Neural cell (in vitro differentiated cells): Measurements from ENCODE around the gene IL15RA. TPM values are rescaled to one million over a fixed set of nuclear protein-coding genes. Genes with fewer than 3 reads are reported as not detected.
A peak's percentile ranks its signal among the peaks of the same experiment; 100 is the strongest.

ENCODE experiments used
- H2AFZ ChIP-seq: fragments of 200-600, 300-800 bp; sonication (generic), shearing (Covaris generic); 2 replicates; pipeline ENCODE4 v1.6.0; 2014; ENCODE audit warnings: low read depth, mild to moderate bottlenecking, antibody characterized with exemption, low read length, moderate library complexity
- H3F3A ChIP-seq: fragments of 200-600 bp; shearing (Covaris generic); 2 replicates; pipeline ENCODE4 v1.6.1; 2016; ENCODE audit warnings: mild to moderate bottlenecking, moderate library complexity, mixed read lengths, antibody characterized with exemption, low read length; ENCODE audit not compliant: insufficient read depth, poor library complexity, severe bottlenecking
- H3K27ac ChIP-seq: fragments of 200-600, 300-800 bp; sonication (generic), shearing (Covaris generic); 2 replicates; pipeline ENCODE4 v1.5.1; 2014; ENCODE audit warnings: mild to moderate bottlenecking, low read length, moderate library complexity
- H3K27me3 ChIP-seq: fragments of 300-800, 200-600 bp; sonication (generic), shearing (Covaris generic); 2 replicates; pipeline ENCODE4 v1.6.0; 2014; ENCODE audit warnings: mild to moderate bottlenecking, low read depth, low read length, moderate library complexity; ENCODE audit not compliant: insufficient read depth
- H3K36me3 ChIP-seq: fragments of 300-800, 200-600 bp; sonication (generic), shearing (Covaris generic); 2 replicates; pipeline ENCODE4 v1.5.1; 2014; ENCODE audit warnings: mild to moderate bottlenecking, antibody characterized with exemption, low read length, moderate library complexity; ENCODE audit not compliant: insufficient read depth
- H3K4me2 ChIP-seq: fragments of 300-800, 200-600 bp; sonication (generic), shearing (Covaris generic); 2 replicates; pipeline ENCODE4 v1.6.0; 2014; ENCODE audit warnings: mild to moderate bottlenecking, low read length
- H3K4me3 ChIP-seq: fragments of 300-800, 200-600 bp; sonication (generic), shearing (Covaris generic); 2 replicates; pipeline ENCODE4 v1.5.1; 2014; ENCODE audit warnings: mild to moderate bottlenecking, low read length, moderate library complexity
- H3K79me2 ChIP-seq: fragments of 200-600 bp; shearing (Covaris generic); replicated peaks from 2 replicates; pipeline ENCODE4 v1.6.0; 2014; ENCODE audit warnings: mild to moderate bottlenecking, low read length, moderate library complexity; ENCODE audit not compliant: insufficient read depth
- H3K9ac ChIP-seq: fragments of 300-800, 200-600 bp; sonication (generic), shearing (Covaris generic); 2 replicates; pipeline ENCODE4 v1.6.1; 2016; ENCODE audit warnings: mild to moderate bottlenecking, low read length, mixed read lengths
- H3K9me2 ChIP-seq: fragments of 200-600 bp; shearing (Covaris generic); 2 replicates; pipeline ENCODE4 v1.6.1; 2016; ENCODE audit warnings: mild to moderate bottlenecking, low read length, mixed read lengths; ENCODE audit not compliant: insufficient read depth
- H3K9me3 ChIP-seq: fragments of 200-600, 300-800 bp; sonication (generic), shearing (Covaris generic); 2 replicates; pipeline ENCODE4 v1.6.1; 2016; ENCODE audit warnings: mild to moderate bottlenecking, mixed run types, low read length, moderate library complexity, mixed read lengths
- H4K20me1 ChIP-seq: fragments of 200-600 bp; shearing (Covaris generic); 2 replicates; pipeline ENCODE4 v1.6.1; 2016; ENCODE audit warnings: mild to moderate bottlenecking, mixed run types; ENCODE audit not compliant: insufficient read depth
- CTCF ChIP-seq: fragments of 450-650 bp; IDR thresholded peaks from 2 replicates; pipeline ENCODE4 v1.5.1; 2014; ENCODE audit warnings: antibody characterized with exemption, mild to moderate bottlenecking, moderate library complexity; ENCODE audit not compliant: poor library complexity, severe bottlenecking
- EP300 ChIP-seq: fragments of 450-650 bp; conservative IDR thresholded peaks from 2 replicates; pipeline ENCODE4 v1.6.1; 2014; ENCODE audit warnings: antibody characterized with exemption, mild to moderate bottlenecking, moderate library complexity; ENCODE audit not compliant: poor library complexity, severe bottlenecking
- EZH2 ChIP-seq: fragments of 200-600, 300-800 bp; shearing (Covaris generic), sonication (generic); IDR thresholded peaks from 2 replicates; pipeline ENCODE4 v1.6.1; 2014; ENCODE audit warnings: antibody characterized with exemption, low read length, borderline replicate concordance, mild to moderate bottlenecking; ENCODE audit not compliant: insufficient read depth, poor library complexity, severe bottlenecking
- MXI1 ChIP-seq: fragments of 450-650 bp; conservative IDR thresholded peaks from 2 replicates; pipeline ENCODE4 v1.6.1; 2014; ENCODE audit warnings: antibody characterized with exemption, mild to moderate bottlenecking; ENCODE audit not compliant: poor library complexity, severe bottlenecking
- POLR2AphosphoS5 ChIP-seq: IDR thresholded peaks from 2 replicates; pipeline ENCODE4 v1.6.1; 2012
- RAD21 ChIP-seq: fragments of 450-650 bp; conservative IDR thresholded peaks from 2 replicates; pipeline ENCODE4 v1.6.1; 2014; ENCODE audit warnings: antibody characterized with exemption, mild to moderate bottlenecking, moderate library complexity
- REST ChIP-seq: IDR thresholded peaks from 2 replicates; pipeline ENCODE4 v1.6.1; 2012; ENCODE audit warnings: borderline replicate concordance
- SMC3 ChIP-seq: fragments of 450-650 bp; conservative IDR thresholded peaks from 2 replicates; pipeline ENCODE4 v1.6.1; 2014; ENCODE audit warnings: antibody characterized with exemption, mild to moderate bottlenecking, moderate library complexity; ENCODE audit not compliant: poor library complexity
- TAF1 ChIP-seq: IDR thresholded peaks from 2 replicates; pipeline ENCODE4 v1.6.1; 2012; ENCODE audit warnings: low read depth
- polyA plus RNA-seq: library from polyadenylated mRNA; depleted of rRNA; stranded (reverse); fragments of >200 nt; gene quantifications from 2 replicates; pipeline ENCODE4 v1.2.3, GENCODE V29; 2014

Gene IL15RA
- polyA plus RNA-seq, 1 donor from 2014 or later, result not detected

- Histone ChIP-seq H3K36me3 (no peaks in the 10 kb centered on the region), H3K9me2 (no peaks in the 10 kb centered on the region), H3K27me3 (no peaks in the 10 kb centered on the region), H4K20me1 (no peaks in the 10 kb centered on the region), H3F3A (no peaks in the 10 kb centered on the region), H3K4me3 (peak overlapping the region; percentile 47), H2AFZ (peak overlapping the region; percentile 37), H3K79me2 (no peaks in the 10 kb centered on the region), H3K4me2 (no peak overlapping the region), H3K9ac (peak overlapping the region; percentile 47), H3K27ac (no peak overlapping the region), H3K9me3 (no peaks in the 10 kb centered on the region)
- TF ChIP-seq RAD21 (no peak), REST (no peak), POLR2AphosphoS5 (no peak), MXI1 (no peak), EZH2 (no peak), EP300 (no peak), CTCF (no peak), SMC3 (no peak), TAF1 (no peak)
Observed at GRCh38 chr10:5968681-5969453, 8.5 kb downstream of the IL15RA start.

- no peaks in the 10 kb centered on the region for H3F3A ChIP-seq
- H3K9ac ChIP-seq, result peak overlapping the region; percentile 47
- TF ChIP-seq TAF1, result no peak
- peak; percentile 9 for TF ChIP-seq POLR2AphosphoS5
- TF ChIP-seq EP300, result no peak
- no peak for TF ChIP-seq EZH2
- peak overlapping the region; percentile 47 for H3K4me3 ChIP-seq
- H3K36me3 ChIP-seq, result no peaks in the 10 kb centered on the region
- H3K27me3 ChIP-seq, result no peaks in the 10 kb centered on the region
- H4K20me1 ChIP-seq, result no peaks in the 10 kb centered on the region
- H3K27ac ChIP-seq, result no peak overlapping the region
- H3K79me2 ChIP-seq, result no peaks in the 10 kb centered on the region
- no peaks in the 10 kb centered on the region for H3K9me3 ChIP-seq
- H2AFZ ChIP-seq, result peak overlapping the region; percentile 37
- no peaks in the 10 kb centered on the region for H3K9me2 ChIP-seq
- H3K4me2 ChIP-seq, result no peak overlapping the region
Observed at GRCh38 chr10:5968037-5968680, 9.2 kb downstream of the IL15RA start.
